Activated CD4-positive, alpha-beta T cell treated with anti-CD3 and anti-CD28 coated beads, Interleukin-2, Interleukin-6, amounts not matched to agents 100 ng/mL and 50 ng/mL, durations not matched to agents 16 hours and 8 hours (primary cell): Measurements from ENCODE around the gene JAG1.

ENCODE experiments used
- DNase-seq: peaks from one replicate; pipeline ENCODE4 v3.0.0-alpha.2; 2020

The JAG1 gene

DNA sequence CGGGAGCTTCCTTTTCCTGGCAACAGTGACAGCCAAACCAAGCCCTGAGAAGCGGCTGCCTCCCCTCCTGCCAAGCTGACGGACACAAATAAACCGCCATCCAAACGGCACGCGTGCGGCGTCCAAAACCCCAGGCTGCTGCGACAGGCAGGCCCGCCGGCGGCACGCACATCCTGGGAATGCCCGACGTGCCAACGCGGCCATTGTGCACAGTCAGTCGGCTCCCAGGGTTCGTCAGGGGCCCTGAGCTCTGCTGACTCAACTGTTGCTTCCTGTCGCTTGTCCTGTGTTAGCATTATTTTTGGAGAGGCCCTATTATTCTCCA lies 6.8 kb downstream of the JAG1 start:
- no peak for DNase-seq

GRCh38 chr20:10666221-10667076 lies 7.3 kb downstream of the JAG1 start:
- DNase-seq, result no peak

DNA sequence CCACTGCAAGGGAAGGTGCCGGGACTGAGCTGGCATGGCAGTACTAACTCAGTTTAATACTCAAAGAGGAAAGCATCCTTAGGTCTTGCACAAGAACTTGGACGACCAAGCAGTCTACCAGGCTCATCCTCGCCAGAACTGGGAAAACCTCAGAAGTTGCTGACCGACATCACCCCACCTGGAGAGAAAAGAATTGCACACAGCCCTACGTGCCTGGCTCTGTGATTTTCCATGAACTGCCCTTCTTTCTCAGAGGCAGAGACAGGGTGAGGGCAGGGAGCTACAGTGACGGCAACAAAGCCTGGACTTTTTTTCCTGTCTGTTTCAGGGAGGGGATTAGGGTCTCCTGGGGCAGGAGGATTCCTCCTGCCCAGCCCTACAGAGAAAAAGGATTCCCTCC lies 8.0 kb downstream of the JAG1 start:
- no peak for DNase-seq

GRCh38 chr20:10665027-10665561 lies 8.7 kb downstream of the JAG1 start:
- DNase-seq, result no peak

DNA sequence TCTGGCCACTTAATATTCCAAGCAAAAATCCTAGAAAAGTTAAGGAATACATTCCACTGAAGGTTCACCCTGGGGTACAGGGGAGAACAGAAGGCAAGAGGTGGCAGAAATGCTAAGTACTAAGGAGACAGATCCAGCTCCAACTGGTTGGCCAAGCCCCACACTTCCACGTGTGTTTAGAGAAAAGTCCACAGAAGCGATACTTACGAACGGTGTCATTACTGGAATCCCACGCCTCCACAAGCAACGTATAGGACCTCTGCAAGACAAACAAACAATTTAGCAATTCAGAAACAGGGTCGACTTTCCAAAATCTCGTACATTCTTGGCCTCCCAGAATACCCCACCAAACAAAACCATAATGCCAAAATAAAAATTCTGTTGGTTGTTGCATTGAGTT lies 10.0 kb downstream of the JAG1 start:
- DNase-seq, result no peak

- DNase-seq, result no peak
Observed at GRCh38 chr20:10662661-10663458, 10.9 kb downstream of the JAG1 start.

- no peak for DNase-seq
Observed at GRCh38 chr20:10662151-10662550, 11.6 kb downstream of the JAG1 start.

DNA sequence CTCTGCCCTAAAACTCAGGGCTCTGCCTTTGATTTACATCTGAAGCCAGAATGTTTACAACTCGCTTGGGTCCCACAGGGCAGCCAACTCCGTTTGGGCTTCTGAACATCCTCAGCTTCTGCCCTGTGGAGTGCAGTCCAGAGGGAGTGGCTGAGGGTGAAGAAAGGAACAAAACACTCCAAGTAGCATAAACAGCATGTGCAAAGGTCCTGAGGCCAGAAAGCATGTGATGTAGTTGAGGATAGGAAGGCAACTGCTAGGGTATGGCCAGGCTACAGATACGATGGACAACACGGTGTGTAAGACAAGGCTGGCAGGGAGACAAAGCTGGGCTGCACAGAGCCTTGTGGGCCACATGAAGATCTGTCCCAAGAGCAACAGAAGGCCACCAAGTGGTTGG lies 12.5 kb downstream of the JAG1 start:
- DNase-seq, result no peak

- DNase-seq, result no peak
Observed at GRCh38 chr20:10660661-10661060, 13.1 kb downstream of the JAG1 start.

GRCh38 chr20:10659651-10660601 lies 13.9 kb downstream of the JAG1 start:
- no peak for DNase-seq

DNA sequence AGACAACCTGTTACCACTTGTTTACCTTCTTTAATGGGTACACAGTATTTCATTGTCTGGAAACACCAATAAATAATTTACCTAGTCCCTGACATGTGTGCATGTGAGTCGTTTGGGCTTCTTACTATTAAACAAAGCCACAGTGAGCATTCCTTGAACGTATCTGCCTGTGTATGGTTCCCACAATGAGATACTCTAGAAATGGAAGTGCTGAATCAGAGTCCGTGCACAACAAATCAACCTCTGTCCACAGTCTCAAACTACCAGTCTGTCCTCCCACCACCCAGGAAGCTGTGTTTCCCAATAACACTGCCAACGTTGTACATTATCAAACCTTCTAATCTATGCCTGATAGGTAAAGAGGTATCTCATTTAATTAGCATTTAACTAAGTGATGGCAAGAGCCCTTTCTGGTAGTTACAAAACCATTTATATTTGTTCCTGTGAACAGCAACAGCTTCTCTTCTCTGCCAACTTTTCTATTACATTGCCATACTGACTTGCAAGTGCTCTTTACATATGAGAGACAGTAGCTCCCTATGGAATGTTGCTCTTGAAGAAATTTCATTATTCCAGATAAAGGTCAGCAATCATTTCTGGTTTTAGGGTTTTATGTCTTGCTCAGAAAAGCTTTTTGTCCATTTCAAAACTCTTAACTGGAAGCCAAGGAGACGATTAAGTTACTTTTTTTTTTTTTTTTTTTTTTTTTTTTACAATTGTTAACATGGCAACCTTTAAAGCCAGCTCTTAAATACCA lies 14.7 kb downstream of the JAG1 start:
- DNase-seq, result no peak

- DNase-seq, result no peak
Observed at GRCh38 chr20:10658051-10658823, 15.6 kb downstream of the JAG1 start.

DNA sequence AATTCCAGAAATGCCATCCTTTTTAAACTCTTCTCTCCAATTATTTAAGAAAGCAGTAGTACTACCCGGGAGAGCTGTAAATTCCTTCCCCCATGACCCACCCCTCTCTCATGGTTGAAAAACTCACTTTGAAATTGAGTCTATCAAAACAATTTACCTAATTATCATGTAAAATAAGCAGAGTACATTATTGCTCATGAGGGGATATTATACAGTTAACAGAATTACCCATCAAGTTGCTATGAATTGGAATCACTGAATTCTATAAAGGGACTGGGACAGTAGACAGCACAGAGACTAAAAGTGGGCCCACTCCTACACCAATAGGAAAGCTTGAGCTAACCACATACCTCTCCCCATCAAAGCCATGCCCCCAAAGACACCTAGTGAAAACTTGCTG lies 16.3 kb downstream of the JAG1 start:
- DNase-seq, result no peak

DNA sequence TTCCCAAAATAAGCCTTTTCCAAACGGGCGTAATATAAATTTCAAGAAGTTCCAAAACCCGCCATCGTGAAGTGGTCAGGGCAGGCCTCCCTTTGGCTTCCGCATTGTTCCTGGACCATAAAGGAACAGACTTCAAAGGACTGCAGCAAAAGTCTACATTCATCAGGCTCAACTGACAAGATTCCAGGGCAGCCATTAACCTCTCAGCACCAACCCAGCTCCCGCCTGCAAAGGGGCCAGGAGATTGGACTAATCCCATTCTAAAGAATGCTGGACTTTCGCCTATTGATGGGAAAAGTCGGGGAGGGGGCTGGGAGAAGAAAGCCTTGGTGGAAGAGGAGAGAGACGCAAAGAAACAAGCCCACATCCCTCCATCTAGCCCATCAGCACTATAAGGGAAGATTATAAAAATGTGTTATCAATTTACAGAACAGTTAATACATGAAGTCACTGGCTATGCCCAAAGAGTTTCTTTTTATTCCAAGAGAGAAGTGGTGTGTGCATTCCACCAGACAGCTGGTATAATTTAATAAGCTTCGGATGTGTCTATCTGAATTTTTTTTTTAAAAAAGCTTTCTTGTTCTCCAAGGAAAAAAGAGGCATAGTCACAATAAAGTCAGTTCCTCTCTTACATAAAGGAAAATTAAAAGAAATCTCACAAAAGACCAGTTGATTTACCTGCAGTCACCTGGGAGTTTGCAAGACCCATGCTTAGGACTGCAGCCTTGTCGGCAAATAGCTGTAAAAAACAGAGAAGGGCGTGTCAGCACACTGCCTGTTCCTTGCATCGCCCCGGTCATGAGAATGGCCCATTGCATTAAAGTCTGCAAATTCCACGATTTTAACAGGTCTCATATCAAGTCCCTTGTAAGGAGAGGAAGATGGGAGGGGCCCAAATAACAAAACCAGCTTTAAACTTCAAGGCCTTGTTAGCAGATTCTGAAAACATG lies 17.8 kb downstream of the JAG1 start:
- DNase-seq, result no peak

- no peak for DNase-seq
Observed at GRCh38 chr20:10654630-10655029, 19.2 kb downstream of the JAG1 start.

GRCh38 chr20:10654250-10654610 lies 19.6 kb downstream of the JAG1 start:
- no peak for DNase-seq

DNA sequence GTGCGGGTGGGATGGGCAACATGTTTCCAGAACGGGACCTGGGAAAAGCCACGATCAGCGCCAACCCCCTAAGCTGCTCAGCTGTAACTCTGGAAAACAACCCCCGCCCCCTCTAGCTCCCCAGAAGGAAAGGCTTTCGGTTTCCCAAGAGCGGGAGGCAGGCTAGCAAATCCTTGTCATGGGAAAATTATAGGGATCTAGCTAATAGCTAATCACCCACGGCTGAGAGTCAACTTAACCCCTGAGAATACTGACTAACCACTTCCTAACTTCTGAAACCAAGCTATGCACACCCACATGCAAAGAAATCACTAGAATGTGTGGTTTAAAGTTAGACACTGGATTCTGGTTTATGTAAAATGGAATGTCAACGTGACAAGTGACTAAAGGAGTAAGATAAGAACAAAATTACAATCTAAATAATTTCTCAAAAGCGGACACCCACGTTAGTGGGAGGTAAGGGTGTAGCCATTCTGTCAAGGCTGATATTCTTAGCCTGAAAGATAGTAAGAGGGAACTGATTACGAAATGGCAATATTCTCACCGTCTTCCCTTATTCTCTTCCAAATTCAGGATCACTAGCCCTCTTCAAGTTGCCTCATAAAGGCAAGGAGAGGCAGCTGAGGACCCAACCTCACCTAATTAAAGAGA lies 20.1 kb downstream of the JAG1 start:
- no peak for DNase-seq

GRCh38 chr20:10652660-10653261 lies 21.0 kb downstream of the JAG1 start:
- no peak for DNase-seq

DNA sequence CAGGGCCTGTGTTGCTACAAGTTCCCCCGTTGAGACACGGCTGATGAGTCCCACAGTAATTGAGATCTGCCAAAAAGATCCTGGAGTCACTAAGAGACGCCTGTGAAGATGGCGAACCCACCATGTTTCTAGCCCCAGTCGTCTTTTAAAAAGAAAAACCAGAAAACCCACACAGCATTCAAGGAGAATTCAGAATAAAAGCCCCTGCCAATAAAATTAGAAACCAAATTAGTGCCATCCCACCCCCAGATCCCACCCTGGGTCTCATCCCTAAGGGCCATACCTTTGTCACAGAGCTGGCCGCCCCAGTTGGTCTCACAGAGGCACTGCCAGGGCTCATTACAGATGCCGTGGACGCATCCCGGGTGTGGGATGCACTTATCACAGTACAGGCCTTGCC lies 21.6 kb downstream of the JAG1 start:
- no peak for DNase-seq
